ENCODE measurements around the gene KLHL36.

Gene KLHL36

DNA sequence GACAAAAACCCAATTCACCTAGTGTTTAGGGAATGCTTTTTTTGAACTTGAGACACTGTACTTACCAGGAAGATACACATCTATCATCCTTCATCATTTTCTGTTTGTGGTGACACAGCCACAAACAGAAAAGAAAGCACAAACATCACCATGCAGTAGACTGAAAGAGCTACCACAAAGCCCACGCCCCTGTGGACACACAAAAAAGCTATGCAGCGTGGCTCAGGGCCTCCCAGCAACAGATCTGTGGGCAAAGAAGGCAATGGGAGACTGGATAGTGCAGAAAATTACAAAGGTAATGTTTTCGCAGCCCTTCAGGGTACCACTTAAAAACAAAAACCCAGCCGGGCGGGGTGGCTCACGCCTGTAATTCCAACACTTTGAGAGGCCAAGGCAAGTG, 40.0 kb upstream of the KLHL36 start:
- Histone ChIP-seq H3K9me3 (ENCODE audit: control insufficient read depth, low read length) (no peaks in the 10 kb centered on the region), H3K4me1 (ENCODE audit: control insufficient read depth, insufficient read depth, low read length) (peaks cover 33% of the 10 kb centered on the region), H3K9ac (ENCODE audit: low read length) (no peak overlapping the region), H3K4me3 (ENCODE audit: low read length) (no peak overlapping the region), H3K27me3 (replicated peaks; ENCODE audit: control insufficient read depth, insufficient read depth, low read length) (no peaks in the 10 kb centered on the region), H3K36me3 (ENCODE audit: control insufficient read depth, insufficient read depth, low read length, severe bottlenecking) (peaks cover 7% of the 10 kb centered on the region)
- no peak for DNase-seq (ENCODE audit: low read depth)

DNA sequence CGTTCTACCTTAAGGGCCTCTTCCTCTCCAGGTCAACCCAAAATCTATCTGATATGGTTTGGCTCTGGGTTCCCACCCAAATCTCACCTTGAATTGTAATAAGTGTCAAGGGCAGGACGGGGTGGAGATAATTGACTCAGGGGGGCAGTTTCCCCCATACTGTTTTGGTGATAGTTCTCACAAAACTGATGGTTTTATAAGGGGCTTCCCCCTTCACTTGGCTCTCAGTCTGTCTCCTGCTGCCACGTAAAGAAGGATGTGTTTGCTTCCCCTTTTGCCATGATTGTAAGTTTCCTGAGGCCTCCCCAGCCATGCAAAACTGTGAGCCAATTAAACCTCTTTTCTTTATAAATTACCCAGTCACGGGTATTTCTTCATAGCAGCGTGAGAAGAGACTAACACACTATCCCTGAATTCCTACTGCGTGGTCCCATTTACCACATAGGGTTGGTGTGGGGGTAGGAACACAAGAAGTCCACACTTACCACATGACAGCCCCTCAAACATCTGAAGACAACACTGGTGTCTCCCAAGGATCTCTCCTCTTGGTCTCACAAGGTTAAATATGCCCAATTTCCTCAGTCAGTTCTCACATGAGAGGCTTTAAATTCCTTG, 38.6 kb upstream of the KLHL36 start:
- peaks cover 7% of the 10 kb centered on the region for H3K36me3 ChIP-seq (ENCODE audit: control insufficient read depth, insufficient read depth, low read length, severe bottlenecking)
- no peak overlapping the region for H3K9ac ChIP-seq (ENCODE audit: low read length)
- DNase-seq (ENCODE audit: low read depth): no peak
- H3K4me1 ChIP-seq (ENCODE audit: control insufficient read depth, insufficient read depth, low read length): peaks cover 40% of the 10 kb centered on the region
- no peaks in the 10 kb centered on the region for H3K9me3 ChIP-seq (ENCODE audit: control insufficient read depth, low read length)
- H3K27me3 ChIP-seq (replicated peaks; ENCODE audit: control insufficient read depth, insufficient read depth, low read length): no peaks in the 10 kb centered on the region
- H3K4me3 ChIP-seq (ENCODE audit: low read length): no peak overlapping the region

DNA sequence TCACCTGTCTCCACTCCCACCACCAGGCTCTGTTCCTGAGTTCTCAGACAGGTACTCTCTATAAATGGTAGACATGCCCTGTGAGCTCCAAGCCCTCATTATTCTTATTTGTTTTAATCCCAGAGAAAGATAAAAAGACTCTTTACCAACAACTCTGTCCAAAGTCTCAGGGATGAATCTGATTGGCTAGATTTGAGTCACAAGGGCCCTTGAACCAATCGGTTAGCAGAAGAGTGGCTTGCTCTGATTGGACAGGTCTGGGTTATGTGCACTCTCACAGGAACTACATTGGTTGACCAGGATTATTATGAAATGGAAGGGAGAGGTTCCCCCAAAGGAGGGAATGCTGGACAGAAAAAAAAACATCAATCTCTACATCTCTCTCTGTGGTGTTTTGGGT, 37.9 kb upstream of the KLHL36 start:
- no peak for DNase-seq (ENCODE audit: low read depth)
- H3K27me3 ChIP-seq (replicated peaks; ENCODE audit: control insufficient read depth, insufficient read depth, low read length): no peaks in the 10 kb centered on the region
- H3K4me1 ChIP-seq (ENCODE audit: control insufficient read depth, insufficient read depth, low read length): peaks cover 45% of the 10 kb centered on the region
- no peaks in the 10 kb centered on the region for H3K9me3 ChIP-seq (ENCODE audit: control insufficient read depth, low read length)
- H3K36me3 ChIP-seq (ENCODE audit: control insufficient read depth, insufficient read depth, low read length, severe bottlenecking): peaks cover 7% of the 10 kb centered on the region
- H3K4me3 ChIP-seq (ENCODE audit: low read length): no peak overlapping the region
- H3K9ac ChIP-seq (ENCODE audit: low read length): no peak overlapping the region

DNA sequence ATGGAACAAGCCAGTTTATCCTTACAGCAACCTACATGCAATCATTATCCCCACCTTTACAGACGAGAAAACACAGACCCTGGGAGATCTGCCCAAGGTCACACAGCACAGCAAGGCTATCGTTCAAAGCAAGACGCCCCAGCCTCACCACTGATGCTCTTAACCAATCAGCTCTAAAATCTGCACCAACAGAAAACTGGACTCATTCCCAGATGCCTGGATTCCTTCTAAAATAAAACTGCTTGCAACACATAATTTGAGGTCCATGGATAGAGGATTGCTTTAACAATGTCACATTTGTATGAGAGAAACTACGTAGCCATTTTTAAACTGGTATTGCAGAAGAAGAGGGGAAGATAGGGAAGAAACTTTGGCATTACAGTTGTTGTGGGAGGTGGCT, 37.3 kb upstream of the KLHL36 start:
- Histone ChIP-seq H3K9ac (ENCODE audit: low read length) (no peak overlapping the region), H3K4me1 (ENCODE audit: control insufficient read depth, insufficient read depth, low read length) (peaks cover 48% of the 10 kb centered on the region), H3K27me3 (replicated peaks; ENCODE audit: control insufficient read depth, insufficient read depth, low read length) (no peaks in the 10 kb centered on the region), H3K9me3 (ENCODE audit: control insufficient read depth, low read length) (no peaks in the 10 kb centered on the region), H3K36me3 (ENCODE audit: control insufficient read depth, insufficient read depth, low read length, severe bottlenecking) (peaks cover 7% of the 10 kb centered on the region), H3K4me3 (ENCODE audit: low read length) (no peak overlapping the region)
- peak; percentile 66 for DNase-seq (ENCODE audit: low read depth)

DNA sequence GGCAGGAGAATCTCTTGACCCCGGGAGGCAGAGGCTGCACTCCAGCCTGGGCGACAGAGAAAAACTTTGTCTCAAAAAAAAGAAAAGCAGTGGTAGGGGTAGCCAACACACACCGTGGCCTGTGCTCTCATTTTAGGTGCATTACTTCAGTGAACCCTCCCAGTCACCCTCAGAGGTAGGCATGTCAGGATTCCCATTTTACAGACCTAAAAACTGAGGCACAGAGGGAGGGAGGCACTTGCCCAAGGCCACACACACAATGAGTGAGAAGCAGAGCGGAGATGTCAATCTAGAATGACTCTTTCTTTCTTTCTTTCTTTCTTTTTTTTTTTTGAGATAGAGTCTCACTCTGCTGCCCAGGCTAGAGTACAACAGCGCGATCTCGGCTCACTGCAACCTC, 35.6 kb upstream of the KLHL36 start:
- H3K4me3 ChIP-seq (ENCODE audit: low read length): no peak overlapping the region
- H3K9me3 ChIP-seq (ENCODE audit: control insufficient read depth, low read length): no peaks in the 10 kb centered on the region
- H3K4me1 ChIP-seq (ENCODE audit: control insufficient read depth, insufficient read depth, low read length): peaks cover 57% of the 10 kb centered on the region
- DNase-seq (ENCODE audit: low read depth): no peak
- H3K9ac ChIP-seq (ENCODE audit: low read length): no peak overlapping the region
- peaks cover 4% of the 10 kb centered on the region for H3K36me3 ChIP-seq (ENCODE audit: control insufficient read depth, insufficient read depth, low read length, severe bottlenecking)
- no peaks in the 10 kb centered on the region for H3K27me3 ChIP-seq (replicated peaks; ENCODE audit: control insufficient read depth, insufficient read depth, low read length)

DNA sequence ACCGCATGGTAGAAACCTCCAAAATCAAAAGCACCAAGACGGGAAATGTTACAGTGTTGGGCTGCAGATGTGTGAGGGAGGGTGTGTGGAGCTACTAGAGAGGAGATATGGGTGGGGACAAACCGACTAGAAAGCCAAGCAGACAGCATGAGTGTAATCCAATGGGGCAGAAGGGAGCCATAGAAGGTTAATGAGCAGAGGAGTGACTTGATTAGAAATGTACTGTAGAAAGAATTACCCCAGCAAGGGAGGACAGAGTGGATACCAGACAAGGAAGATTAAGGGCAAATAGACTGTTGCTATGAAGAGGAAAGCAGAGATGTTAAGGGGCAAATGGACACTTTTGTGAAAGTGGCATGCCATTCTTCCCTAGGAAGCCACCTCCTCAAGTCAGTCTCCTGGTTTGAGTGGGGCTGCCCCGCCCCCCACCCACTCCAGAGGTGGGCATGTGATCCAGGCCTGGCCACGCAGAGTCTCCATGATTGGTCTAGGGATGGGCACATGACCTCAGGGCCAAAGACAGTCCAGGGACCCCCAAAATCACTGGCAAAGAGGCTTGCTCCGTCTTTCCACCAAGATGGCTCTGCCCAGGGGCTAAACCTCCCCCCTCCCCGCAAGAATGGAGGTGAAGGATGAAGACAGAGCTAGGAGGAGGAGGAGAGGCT, 34.8 kb upstream of the KLHL36 start:
- H3K36me3 ChIP-seq (ENCODE audit: control insufficient read depth, insufficient read depth, low read length, severe bottlenecking): peaks cover 4% of the 10 kb centered on the region
- no peaks in the 10 kb centered on the region for H3K9me3 ChIP-seq (ENCODE audit: control insufficient read depth, low read length)
- H3K27me3 ChIP-seq (replicated peaks; ENCODE audit: control insufficient read depth, insufficient read depth, low read length): no peaks in the 10 kb centered on the region
- H3K9ac ChIP-seq (ENCODE audit: low read length): peak overlapping the region; percentile 43
- peaks cover 59% of the 10 kb centered on the region for H3K4me1 ChIP-seq (ENCODE audit: control insufficient read depth, insufficient read depth, low read length)
- no peak for DNase-seq (ENCODE audit: low read depth)
- H3K4me3 ChIP-seq (ENCODE audit: low read length): peak overlapping the region; percentile 26

DNA sequence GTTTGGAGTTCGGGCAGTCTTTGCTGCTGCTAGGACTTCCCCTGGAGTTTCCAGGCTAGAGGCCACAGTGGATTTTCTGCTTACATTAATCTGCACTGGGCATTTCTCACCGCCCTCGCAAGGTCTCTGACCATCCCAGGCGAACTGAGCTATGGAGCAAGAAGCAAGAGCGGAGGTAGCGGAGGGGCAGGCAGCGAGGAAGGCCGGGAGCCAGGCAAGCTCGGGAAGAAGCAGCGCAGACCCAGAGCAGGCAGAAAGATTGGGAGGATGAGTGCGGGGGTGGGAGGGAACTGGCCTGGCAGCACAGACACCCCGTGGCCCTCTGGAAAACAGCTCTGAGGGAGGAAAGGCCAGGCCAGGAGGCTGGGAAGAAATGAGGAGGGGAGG, 34.2 kb upstream of the KLHL36 start:
- peak overlapping the region; percentile 43 for H3K9ac ChIP-seq (ENCODE audit: low read length)
- H3K4me3 ChIP-seq (ENCODE audit: low read length): peak overlapping the region; percentile 26
- H3K4me1 ChIP-seq (ENCODE audit: control insufficient read depth, insufficient read depth, low read length): peaks cover 64% of the 10 kb centered on the region
- peaks cover 4% of the 10 kb centered on the region for H3K36me3 ChIP-seq (ENCODE audit: control insufficient read depth, insufficient read depth, low read length, severe bottlenecking)
- no peak for DNase-seq (ENCODE audit: low read depth)
- H3K27me3 ChIP-seq (replicated peaks; ENCODE audit: control insufficient read depth, insufficient read depth, low read length): no peaks in the 10 kb centered on the region
- H3K9me3 ChIP-seq (ENCODE audit: control insufficient read depth, low read length): no peaks in the 10 kb centered on the region

DNA sequence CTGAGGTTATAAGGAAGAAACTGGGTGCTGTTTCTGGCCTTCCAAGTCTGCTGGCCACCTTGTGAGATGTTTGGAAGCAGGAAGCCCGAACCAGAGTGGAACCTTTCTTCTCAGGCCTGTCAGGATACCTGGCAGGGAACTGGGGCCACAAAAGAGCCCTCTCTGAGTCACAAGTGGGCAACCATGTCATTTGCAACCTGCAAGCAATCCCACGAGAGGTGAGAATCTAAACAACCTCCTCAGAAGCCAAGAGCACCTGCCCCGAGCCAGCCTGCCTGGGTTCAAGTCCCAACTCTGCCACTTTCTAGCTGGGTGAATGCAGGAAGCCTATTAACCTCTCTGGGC, 33.7 kb upstream of the KLHL36 start:
- no peaks in the 10 kb centered on the region for H3K9me3 ChIP-seq (ENCODE audit: control insufficient read depth, low read length)
- H3K4me1 ChIP-seq (ENCODE audit: control insufficient read depth, insufficient read depth, low read length): peaks cover 69% of the 10 kb centered on the region
- H3K27me3 ChIP-seq (replicated peaks; ENCODE audit: control insufficient read depth, insufficient read depth, low read length): no peaks in the 10 kb centered on the region
- DNase-seq (ENCODE audit: low read depth): no peak
- H3K4me3 ChIP-seq (ENCODE audit: low read length): no peak overlapping the region
- no peaks in the 10 kb centered on the region for H3K36me3 ChIP-seq (ENCODE audit: control insufficient read depth, insufficient read depth, low read length, severe bottlenecking)
- H3K9ac ChIP-seq (ENCODE audit: low read length): peak overlapping the region; percentile 43

DNA sequence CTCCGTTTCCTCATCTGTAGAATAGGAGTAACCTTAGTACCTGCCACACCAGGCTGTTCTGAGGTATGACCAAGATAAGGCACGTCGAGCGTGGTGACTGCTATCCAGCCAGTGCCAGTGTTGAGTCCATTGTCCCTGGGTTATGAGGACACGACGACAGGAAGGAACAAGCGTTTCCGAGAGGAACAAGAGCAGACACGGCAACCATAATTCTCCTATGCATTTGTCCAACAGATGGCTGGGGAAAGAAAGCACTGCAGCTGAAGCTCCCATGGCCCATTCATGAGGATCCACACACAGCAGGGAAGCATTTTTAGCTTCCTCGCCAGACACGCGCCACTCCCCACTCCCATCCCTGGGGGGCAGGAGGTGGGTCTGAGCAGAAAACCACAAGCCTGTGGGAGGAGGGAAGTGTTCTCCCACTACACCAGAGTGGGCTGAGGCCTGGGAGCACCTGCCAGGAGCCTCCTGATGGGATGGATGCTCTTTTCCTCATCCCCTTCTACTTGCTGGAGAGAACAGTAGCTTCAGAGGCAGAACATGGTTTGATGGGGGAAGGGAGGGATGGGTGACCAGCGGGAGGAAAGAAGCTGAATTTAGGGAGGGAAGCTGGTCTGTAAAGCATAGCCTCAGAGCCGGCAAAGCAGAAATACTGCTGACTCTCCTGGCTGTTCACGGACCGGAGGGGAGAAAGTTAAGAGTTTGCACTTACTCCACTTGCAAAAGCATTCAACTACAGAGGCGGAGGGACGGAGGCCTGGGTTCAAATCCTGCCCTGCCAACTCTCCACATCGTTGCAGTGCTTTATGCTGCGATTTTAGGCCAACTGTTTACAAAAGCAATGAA, 33.1 kb upstream of the KLHL36 start:
- peaks cover 69% of the 10 kb centered on the region for H3K4me1 ChIP-seq (ENCODE audit: control insufficient read depth, insufficient read depth, low read length)
- no peak for DNase-seq (ENCODE audit: low read depth)
- H3K4me3 ChIP-seq (ENCODE audit: low read length): peak overlapping the region; percentile 82
- H3K9ac ChIP-seq (ENCODE audit: low read length): peak overlapping the region; percentile 43
- H3K27me3 ChIP-seq (replicated peaks; ENCODE audit: control insufficient read depth, insufficient read depth, low read length): no peaks in the 10 kb centered on the region
- H3K36me3 ChIP-seq (ENCODE audit: control insufficient read depth, insufficient read depth, low read length, severe bottlenecking): no peaks in the 10 kb centered on the region
- no peaks in the 10 kb centered on the region for H3K9me3 ChIP-seq (ENCODE audit: control insufficient read depth, low read length)

DNA sequence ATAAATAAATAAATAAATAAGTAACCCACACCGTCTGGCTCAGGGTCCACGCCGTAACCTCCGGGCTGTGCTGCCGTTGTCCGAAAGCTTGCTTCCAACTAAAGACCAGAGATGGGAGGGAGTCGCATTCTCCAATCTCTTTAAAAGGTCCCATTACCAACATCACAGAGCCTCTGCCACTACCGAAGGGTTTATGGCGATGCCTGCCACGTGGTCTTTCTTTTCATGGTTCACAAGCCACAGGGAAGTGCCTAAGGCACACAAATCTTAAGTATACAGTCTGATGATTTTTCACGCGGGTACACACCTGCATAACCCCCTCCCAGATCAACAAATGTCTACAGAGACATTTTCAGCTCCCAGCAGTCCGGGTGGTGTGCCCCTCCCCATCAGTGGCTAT, 31.8 kb upstream of the KLHL36 start:
- no peaks in the 10 kb centered on the region for H3K9me3 ChIP-seq (ENCODE audit: control insufficient read depth, low read length)
- H3K27me3 ChIP-seq (replicated peaks; ENCODE audit: control insufficient read depth, insufficient read depth, low read length): no peaks in the 10 kb centered on the region
- peak overlapping the region; percentile 82 for H3K4me3 ChIP-seq (ENCODE audit: low read length)
- peak; percentile 34 for DNase-seq (ENCODE audit: low read depth)
- no peaks in the 10 kb centered on the region for H3K36me3 ChIP-seq (ENCODE audit: control insufficient read depth, insufficient read depth, low read length, severe bottlenecking)
- H3K9ac ChIP-seq (ENCODE audit: low read length): peak overlapping the region; percentile 90
- H3K4me1 ChIP-seq (ENCODE audit: control insufficient read depth, insufficient read depth, low read length): peaks cover 57% of the 10 kb centered on the region

DNA sequence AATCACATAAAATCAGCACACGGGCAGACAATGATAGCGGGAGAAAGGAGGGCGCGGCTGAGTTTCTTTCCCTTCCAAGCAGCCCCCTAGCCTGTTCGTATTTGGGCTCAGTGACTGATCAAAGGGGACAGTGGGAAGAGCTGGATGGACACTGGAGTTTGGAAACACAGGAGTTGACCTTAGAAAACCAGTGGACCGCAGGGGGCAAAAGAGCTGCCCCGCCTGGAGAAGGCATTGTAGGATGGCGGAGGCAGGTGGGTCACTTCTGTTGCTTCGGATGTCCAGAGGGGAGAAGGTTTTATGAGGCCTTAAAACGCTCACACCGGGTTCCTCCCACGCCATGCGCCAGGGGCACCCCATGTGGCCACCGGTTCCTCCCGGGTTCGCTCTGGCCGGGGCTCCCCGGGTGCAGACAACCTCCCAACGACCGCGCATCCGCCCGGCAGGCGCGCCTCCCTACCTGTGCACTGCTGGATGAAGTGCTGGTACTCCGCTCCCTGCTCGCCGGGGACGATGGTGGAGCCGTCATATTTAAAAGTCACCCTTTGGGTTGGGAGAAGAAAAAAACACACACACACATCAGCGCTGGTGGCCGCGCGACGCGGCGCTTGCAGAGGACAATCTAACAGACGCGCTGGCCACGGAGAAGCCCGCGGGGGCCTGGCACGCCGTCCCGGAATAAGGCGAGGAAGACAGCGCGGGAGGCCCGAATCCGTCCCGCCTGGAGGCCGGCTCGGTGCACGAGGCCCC, 31.1 kb upstream of the KLHL36 start:
- Histone ChIP-seq H3K4me3 (ENCODE audit: low read length) (peak overlapping the region; percentile 82), H3K9ac (ENCODE audit: low read length) (peak overlapping the region; percentile 90), H3K36me3 (ENCODE audit: control insufficient read depth, insufficient read depth, low read length, severe bottlenecking) (no peaks in the 10 kb centered on the region), H3K27me3 (replicated peaks; ENCODE audit: control insufficient read depth, insufficient read depth, low read length) (no peaks in the 10 kb centered on the region), H3K4me1 (ENCODE audit: control insufficient read depth, insufficient read depth, low read length) (peaks cover 50% of the 10 kb centered on the region), H3K9me3 (ENCODE audit: control insufficient read depth, low read length) (no peaks in the 10 kb centered on the region)
- DNase-seq (ENCODE audit: low read depth): peak; percentile 49
